Activated T-cell treated with anti-CD3 and anti-CD28 coated beads for 24 hours (primary cell): ENCODE data around the gene AARSD1.
"Not testable (repeated sequence)": the region's sequence is repeated elsewhere in the genome, so short reads cannot be mapped to it uniquely, and the experiment has no call there.

ENCODE experiments used
- DNase-seq: peaks from one replicate; pipeline ENCODE4 v3.0.0-alpha.2; 2020; ENCODE audit warnings: low read depth

Gene AARSD1

GRCh38 chr17:42920106-42920900 is 44.0 kb downstream of the AARSD1 start:
- DNase-seq: no peak

GRCh38 chr17:42919522-42920077 is 44.7 kb downstream of the AARSD1 start:
- not testable (repeated sequence) for DNase-seq

GRCh38 chr17:42918902-42919521 is 45.2 kb downstream of the AARSD1 start:
- DNase-seq: no peak

GRCh38 chr17:42917236-42917603 is 47.0 kb downstream of the AARSD1 start:
- no peak for DNase-seq

- DNase-seq: not testable (repeated sequence)
Observed at GRCh38 chr17:42916388-42917235, 47.6 kb downstream of the AARSD1 start.

GRCh38 chr17:42915288-42915687 is 49.0 kb downstream of the AARSD1 start:
- DNase-seq: not testable (repeated sequence)

- DNase-seq: no peak
Observed at GRCh38 chr17:42913981-42914617, 50.2 kb downstream of the AARSD1 start.

- no peak for DNase-seq
Observed at GRCh38 chr17:42913522-42913921, 50.7 kb downstream of the AARSD1 start.

- no peak for DNase-seq
Observed at GRCh38 chr17:42908872-42909700, 55.2 kb downstream of the AARSD1 start.

- DNase-seq: no peak
Observed at GRCh38 chr17:42906772-42907446, 57.3 kb downstream of the AARSD1 start.

GRCh38 chr17:42904110-42904469 is 60.2 kb downstream of the AARSD1 start:
- DNase-seq: no peak

GRCh38 chr17:42901535-42902229 is 62.6 kb downstream of the AARSD1 start:
- DNase-seq: no peak
